Measurements from ENCODE around the gene KIF26B. TPM values are rescaled to one million over a fixed set of nuclear protein-coding genes. Genes with fewer than 3 reads are reported as not detected.

KIF26B gene
- total RNA-seq, 4 donors from 2014 or later, result 0.20 to 0.79 (median 0.41) TPM; not detected in 1

- DNase-seq, result no peak
- intact Hi-C loops (cut with DNase I; ENCODE audit: low total_unique reads) (no loop called here), in situ Hi-C loops (cut with MboI; ENCODE audit: low pct_ligation_motif_present in 1 of 4, low pct_unique_long_range_greater_than_20kb in 1 of 4, low sequenced_read_pairs in 3 of 4) (no loop called here)
- H3K36me3 ChIP-seq, result no peaks in the 10 kb centered on the region
- H3K4me1 ChIP-seq, result peaks cover 0 to 16% (median 8%) of the 10 kb centered on the region in 4 donors
- no peak overlapping the region for H3K4me3 ChIP-seq
- H3K9me3 ChIP-seq, result no peaks in the 10 kb centered on the region
- no peak for TF ChIP-seq EP300 (IDR thresholded peaks at IDR 0.05; ENCODE audit: low read depth)
- no peak for TF ChIP-seq CTCF (IDR thresholded peaks at IDR 0.05)
- no peak for TF ChIP-seq POLR2A (IDR thresholded peaks at IDR 0.05)
- no peak for TF ChIP-seq POLR2AphosphoS5 (IDR thresholded peaks at IDR 0.05)
- no peak overlapping the region for H3K27ac ChIP-seq
- H3K27me3 ChIP-seq, result peaks cover 13% of the 10 kb centered on the region
- 43 to 59% methylated on average over 1 to 2 of the region's 2 CpGs for WGBS, 2 donors (ENCODE audit: low coverage in 1 of 2)
These were observed 453.5 kb downstream of the KIF26B start for GRCh38 chr1:245608271-245608670.

- intact Hi-C loops (cut with DNase I; ENCODE audit: low total_unique reads) (no loop called here), in situ Hi-C loops (cut with MboI; ENCODE audit: low pct_ligation_motif_present in 1 of 4, low pct_unique_long_range_greater_than_20kb in 1 of 4, low sequenced_read_pairs in 3 of 4) (loop anchor here in 1 of 4 donors (10.0 kb wide), 1 partner anchor 65 kb away; no protein-coding TSS in a partner anchor)
- Histone ChIP-seq H3K4me3 (no peak overlapping the region), H3K36me3 (no peaks in the 10 kb centered on the region), H3K27me3 (peaks cover 13% of the 10 kb centered on the region), H3K27ac (no peak overlapping the region), H3K4me1 (peaks cover 0 to 16% (median 8%) of the 10 kb centered on the region in 4 donors), H3K9me3 (no peaks in the 10 kb centered on the region)
- WGBS, 2 donors (ENCODE audit: low coverage in 1 of 2), result 39 to 54% methylated on average over 4 to 25 of the region's 25 CpGs
- no peak for DNase-seq
- TF ChIP-seq POLR2A (IDR thresholded peaks at IDR 0.05) (no peak), CTCF (IDR thresholded peaks at IDR 0.05) (no peak), POLR2AphosphoS5 (IDR thresholded peaks at IDR 0.05) (no peak)
These were observed 454.8 kb downstream of the KIF26B start for GRCh38 chr1:245609354-245610150.

- in situ Hi-C loops (cut with MboI; ENCODE audit: low pct_ligation_motif_present in 1 of 4, low pct_unique_long_range_greater_than_20kb in 1 of 4, low sequenced_read_pairs in 3 of 4), result loop anchor here in 1 of 4 donors (10.0 kb wide), 1 partner anchor 64 kb away; no protein-coding TSS in a partner anchor
These were observed 456.5 kb downstream of the KIF26B start for GRCh38 chr1:245611251-245611650.

More at GRCh38 chr1:245611251-245611650, 456.5 kb downstream of the KIF26B start:
- Histone ChIP-seq H3K9me3 (no peaks in the 10 kb centered on the region), H3K36me3 (no peaks in the 10 kb centered on the region), H3K4me1 (peaks cover 0 to 11% (median 0%) of the 10 kb centered on the region in 4 donors), H3K27me3 (peaks cover 13% of the 10 kb centered on the region), H3K4me3 (no peak overlapping the region), H3K27ac (no peak overlapping the region)
- WGBS, 2 donors (ENCODE audit: low coverage in 1 of 2), result 64 to 76% methylated on average over 2 of the region's 2 CpGs
- TF ChIP-seq POLR2AphosphoS5 (IDR thresholded peaks at IDR 0.05), result no peak
- TF ChIP-seq CTCF (IDR thresholded peaks at IDR 0.05), result no peak
- TF ChIP-seq EP300 (IDR thresholded peaks at IDR 0.05; ENCODE audit: low read depth), result no peak
- no peak for TF ChIP-seq POLR2A (IDR thresholded peaks at IDR 0.05)
- DNase-seq, result no peak
- intact Hi-C loops (cut with DNase I; ENCODE audit: low total_unique reads), result no loop called here

Data from transverse colon (tissue), 4 donors.